NCI-H1048 (cell line): Measurements from ENCODE around the gene TEN1.

Experiments used
- DNase-seq: peaks from one replicate; lab custom pipeline; 2025; lab: John Stamatoyannopoulos, UW

Gene TEN1

DNA sequence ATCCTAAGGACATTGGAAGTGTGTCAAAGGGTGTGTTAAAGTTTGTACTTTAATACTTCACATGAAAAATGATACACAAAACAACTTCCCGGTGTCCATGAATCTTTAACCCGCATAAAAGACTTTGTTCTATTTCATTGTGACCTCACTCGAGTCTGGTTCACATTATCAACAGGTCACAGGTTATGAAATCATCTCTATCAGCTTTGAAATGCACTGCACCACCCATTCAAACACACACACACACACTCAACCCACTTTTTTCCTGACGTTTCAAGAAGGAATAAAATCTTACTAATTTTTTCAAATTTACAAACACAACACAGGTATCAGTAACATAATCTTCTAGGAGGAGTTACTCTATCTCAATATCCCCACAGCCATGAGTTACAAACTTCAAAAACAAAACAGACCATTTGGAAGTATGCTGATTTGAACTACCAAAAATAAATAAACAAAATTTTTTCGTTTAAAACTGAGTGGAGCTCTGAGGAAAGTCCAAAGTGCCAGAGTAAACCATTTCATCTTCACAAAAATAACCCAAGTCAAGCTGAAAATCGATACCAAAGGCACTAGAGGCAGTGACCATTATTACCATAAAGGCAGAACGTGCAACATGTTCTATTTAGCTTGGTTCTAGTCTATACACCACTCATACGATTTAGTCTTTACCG is 2.7 kb upstream of the TEN1 start:
- no peak for DNase-seq

- DNase-seq, result no peak
Measured at GRCh38 chr17:75979705-75980187, 706 bp downstream of the TEN1 start.

DNA sequence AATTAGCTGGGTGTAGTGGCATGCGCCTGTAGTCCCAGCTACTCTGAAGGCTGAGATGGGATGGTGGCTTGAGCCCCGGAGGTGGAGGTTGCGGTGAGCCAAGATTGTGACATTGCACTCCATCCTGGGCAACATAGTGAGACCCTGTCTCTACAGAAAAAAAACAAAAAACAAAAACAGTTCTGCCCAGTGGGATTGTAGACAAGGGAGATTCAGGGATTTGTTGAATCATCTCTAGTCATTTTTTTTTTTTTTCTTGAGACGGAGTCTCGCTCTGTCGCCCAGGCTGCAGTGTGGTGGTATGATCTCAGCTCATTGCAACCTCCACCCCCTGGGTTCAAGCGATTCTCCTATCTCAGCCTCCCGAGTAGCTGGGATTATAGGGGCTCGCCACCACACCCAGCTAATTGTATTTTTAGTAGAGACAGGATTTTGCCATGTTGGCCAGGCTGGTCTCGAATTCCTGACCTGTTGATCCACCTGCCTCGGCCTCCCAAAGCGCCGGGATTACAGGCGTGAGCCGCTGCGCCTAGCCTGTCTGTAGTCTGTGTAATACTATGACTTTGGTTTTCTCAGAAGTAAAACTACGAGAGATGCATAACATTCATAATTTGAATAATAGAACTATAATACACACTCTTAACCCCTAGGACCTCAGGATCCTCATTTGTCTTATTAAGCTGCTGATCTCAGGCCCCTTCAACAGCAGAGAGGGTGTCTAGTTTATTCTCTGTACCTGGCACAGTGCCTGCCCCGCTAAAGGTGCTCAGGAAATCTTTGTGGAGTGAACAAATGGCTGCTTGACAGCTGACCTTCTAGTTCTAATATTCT is 1.4 kb downstream of the TEN1 start:
- no peak for DNase-seq

- DNase-seq, result no peak
Measured at GRCh38 chr17:75981019-75981615, 2.1 kb downstream of the TEN1 start.

GRCh38 chr17:75983501-75984181 is 4.6 kb downstream of the TEN1 start:
- DNase-seq, result peak; percentile 23

- DNase-seq, result no peak
Measured at GRCh38 chr17:75985986-75986385, 6.9 kb downstream of the TEN1 start.

- DNase-seq, result no peak
Measured at GRCh38 chr17:75987041-75987440, 8.0 kb downstream of the TEN1 start.

DNA sequence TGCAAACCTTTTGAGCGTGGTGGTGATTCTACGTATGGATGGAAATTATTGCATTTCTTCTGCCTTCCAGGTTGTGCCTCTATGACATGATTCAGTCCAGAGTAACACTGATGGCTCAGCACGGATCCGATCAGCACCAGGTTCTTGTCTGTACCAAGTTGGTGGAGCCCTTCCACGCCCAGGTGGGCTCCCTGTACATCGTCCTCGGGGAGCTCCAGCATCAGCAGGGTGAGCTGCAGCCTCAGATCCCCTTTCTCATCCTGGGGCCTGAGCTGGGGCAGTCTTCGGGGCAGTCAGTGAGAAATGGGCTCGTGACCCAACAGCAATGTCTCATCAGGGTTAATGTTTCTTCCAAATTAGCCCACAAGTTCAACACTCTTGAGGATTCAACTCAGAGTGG is 12.4 kb downstream of the TEN1 start:
- no peak for DNase-seq

DNA sequence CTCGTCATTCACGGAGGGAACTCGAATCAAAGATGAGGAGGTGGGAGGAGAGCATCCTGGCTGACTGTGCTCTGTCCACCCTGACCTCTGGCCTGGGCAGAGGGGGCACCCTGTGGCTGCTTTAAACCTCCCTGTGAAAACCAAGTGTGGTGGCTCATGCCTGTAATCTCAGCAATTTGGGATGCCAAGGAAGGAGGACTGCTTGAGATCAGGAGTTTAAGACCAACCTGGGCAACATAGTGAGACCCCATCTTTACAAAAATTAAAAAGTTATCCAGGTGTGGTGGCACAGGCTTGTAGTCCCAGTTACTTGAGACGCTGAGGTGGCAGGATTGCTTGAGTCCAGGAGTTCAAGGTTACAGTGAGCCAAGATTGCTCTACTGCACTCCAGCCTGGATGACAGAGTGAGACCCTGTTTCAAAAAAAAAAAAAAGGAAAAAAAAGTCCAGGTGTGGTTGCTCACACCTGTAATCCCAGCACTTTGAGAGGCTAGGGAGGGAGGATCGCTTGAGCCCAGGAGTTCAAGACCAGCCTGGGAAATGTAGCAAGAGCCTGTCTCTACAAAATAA is 15.8 kb downstream of the TEN1 start:
- no peak for DNase-seq

- DNase-seq, result no peak
Measured at GRCh38 chr17:75995385-75995925, 16.4 kb downstream of the TEN1 start.

DNA sequence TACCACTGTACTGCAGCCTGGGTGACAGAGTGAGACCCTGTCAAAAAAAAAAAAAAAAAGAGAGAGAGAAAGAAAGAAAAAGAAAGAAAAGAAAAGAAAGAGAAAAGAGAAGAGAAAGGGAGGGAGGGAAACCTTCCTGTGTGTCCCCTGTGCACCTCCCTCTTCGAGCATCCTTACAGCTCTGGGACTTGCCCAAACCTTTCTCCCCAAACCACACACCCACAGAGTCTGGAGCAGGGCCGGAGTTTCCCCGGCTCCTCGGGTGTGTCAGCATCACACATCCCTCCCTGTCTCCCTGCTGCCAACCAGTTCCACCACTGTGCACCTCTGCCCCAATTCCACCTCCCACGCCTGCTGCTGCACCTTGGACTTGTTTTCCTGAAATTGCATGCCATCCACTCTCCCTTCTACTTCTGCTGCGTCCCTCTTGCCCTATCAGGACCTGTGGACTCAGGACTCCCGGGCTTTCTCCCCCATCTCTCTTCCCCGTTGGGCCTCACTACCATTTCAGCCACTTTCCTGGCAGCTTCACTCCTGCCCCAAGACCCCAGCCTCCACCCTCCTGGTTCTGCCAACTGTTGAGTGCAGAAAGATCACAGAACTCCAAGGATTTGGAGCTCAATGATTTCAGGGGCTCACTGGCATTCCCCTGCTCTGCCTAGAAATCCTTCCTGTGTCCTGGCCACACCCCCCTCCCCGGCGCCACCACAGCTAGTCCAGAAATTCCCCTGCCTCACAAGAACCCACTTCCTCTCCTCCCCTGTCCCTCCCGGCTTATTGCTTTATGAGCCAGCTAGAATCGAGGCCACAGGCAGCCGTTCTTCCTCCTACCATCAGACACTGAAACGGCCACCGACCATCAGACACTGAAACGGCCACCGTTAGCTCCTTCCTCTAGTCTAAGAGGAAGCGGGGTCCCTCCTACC is 17.9 kb downstream of the TEN1 start:
- no peak for DNase-seq

GRCh38 chr17:75998327-75998795 is 19.3 kb downstream of the TEN1 start:
- DNase-seq, result no peak

DNA sequence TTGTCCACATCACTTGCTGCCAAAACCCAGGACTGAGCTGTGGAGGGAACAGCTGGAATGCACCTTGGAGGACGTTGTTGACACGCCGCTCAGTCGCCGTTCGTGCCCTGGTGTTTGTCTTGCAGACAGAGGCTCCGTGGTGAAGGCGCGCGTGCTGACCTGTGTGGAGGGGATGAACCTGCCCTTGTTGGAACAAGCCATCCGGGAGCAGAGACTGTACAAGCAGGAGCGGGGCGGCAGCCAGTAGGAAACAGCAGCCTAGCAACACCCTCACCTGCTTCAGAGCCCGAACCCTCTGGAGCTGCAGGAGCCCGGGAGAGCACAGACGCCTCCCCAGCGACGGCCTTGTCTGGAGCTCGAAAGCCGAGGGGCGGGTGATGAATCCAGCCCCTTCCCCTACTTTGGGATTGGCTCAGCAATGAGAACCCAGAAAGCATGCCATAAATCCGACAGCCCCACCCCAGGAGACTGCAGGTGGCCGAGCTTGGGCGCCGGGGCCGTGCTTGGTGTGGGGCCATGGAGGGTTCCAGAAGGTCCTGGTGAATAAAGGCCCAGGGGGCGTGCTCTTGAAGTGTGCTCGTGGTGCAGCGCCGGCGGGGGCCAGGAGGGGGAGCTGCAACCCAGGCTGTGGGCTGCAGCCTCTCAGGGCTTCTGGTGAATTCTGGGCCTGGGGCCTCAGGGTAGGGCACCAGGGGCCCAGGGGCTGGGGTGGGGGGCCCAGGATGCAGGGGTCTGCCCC is 21.1 kb downstream of the TEN1 start:
- no peak for DNase-seq

DNA sequence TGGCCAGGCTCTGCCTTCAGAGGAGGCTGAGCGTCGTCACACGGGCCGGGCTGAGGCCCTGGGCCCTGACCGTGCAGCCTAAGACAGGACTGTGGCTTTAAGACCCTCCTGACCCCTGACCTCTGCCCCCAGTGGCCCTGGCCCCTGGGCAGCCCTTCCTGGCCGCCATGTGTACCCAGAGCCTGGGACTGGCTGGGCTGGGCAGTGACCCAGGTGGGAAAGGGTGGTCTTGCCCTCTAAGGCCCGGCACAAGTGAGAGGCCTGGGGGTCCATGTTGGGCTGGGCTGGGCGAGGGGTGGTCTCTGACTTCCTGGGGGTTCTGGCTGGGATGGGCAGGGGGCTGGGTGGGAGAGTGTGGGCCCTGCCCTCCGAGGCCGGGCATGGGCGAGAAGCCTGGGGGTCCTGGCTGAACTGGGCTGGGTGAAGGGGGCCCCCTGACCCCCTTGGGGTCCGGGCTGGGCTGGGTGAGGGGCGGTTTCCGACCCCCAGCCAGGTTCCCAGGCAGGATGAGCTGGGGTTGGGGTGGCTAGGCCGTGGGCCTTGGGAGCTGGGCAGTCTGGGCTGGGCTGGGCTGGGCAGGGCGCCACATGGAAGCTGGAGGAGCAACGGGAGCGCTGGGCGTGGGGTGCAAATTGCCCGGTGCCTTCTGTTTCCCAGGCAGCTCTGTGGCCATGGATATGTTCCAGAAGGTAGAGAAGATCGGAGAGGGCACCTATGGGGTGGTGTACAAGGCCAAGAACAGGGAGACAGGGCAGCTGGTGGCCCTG is 21.9 kb downstream of the TEN1 start, which contains the start of gene CDK3:
Gene CDK3, plus strand, starts transcription at position 101 of the 767 bp plus-strand sequence. Its CDS starts 571 bp downstream, at position 672.
- no peak for DNase-seq

- DNase-seq, result no peak
Measured at GRCh38 chr17:76002100-76002499, 23.1 kb downstream of the TEN1 start.

DNA sequence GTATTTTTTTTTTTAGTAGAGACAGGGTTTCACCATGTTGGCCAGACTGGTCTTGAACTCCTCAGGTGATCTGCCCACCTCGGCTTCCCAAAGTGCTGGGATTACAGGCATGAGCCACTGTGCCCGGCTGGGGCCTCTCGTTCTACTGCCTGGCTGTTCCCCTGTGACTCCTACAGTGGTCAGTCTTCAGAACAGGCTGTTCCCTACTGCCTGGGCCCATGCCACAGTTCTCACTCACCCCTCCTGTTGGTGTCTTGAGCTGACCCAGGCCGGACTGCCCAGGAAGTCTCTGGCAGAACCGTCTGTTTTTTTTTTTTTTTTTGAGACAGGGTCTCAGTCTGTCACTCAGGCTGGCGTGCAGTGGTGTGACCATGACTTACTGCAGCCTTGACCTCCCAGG is 24.9 kb downstream of the TEN1 start:
- DNase-seq, result no peak

GRCh38 chr17:76004750-76005262 is 25.8 kb downstream of the TEN1 start:
- DNase-seq, result no peak

DNA sequence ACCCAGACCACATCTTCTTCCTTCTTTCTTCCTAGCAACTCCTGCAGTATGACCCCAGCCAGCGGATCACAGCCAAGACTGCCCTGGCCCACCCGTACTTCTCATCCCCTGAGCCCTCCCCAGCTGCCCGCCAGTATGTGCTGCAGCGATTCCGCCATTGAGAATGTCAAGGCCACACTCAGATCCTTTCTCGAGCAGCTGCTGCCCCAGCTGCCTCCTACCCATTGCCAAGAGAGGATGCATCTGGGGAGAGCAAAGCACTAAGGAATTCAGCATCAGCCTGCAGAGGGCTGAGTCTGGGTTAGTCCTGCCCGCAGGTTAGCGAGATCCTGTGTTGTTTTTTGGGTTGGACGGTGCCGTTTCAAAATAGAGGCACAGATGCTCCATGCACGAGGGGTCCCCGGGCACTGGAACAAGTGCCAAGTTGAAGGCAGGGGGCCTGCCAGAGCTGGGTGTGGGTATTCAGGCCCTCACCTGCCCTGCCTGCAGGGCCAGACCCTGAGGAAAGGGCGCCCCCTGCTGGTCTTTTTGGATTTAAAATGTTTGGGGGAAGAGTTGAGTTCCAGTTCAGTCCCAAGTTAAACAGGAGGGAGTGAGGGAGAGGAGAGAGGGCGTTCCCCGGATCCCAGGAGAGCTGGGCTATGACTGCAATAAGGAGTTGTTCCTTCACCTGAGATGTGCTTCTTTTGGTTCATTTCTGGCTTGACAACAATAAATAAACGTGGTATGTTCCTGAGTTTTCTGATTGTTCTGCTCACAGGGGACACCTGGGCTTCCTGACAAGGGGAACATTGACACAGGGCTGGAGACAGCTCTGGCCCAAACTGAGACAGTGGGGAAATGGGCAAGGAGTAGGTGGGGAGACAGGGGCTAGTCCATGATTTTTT is 26.5 kb downstream of the TEN1 start:
- peak; percentile 59 for DNase-seq
